HG02943 (cell line): ENCODE data around the gene NFIA.

ENCODE experiments used
- ATAC-seq: cut with Tn5 transposase; IDR thresholded peaks from one replicate; pipeline ENCODE4 v1.9.1; 2021; ENCODE audit warnings: mild to moderate bottlenecking, low read depth, moderate library complexity; ENCODE audit not compliant: unreplicated experiment

The NFIA gene

GRCh38 chr1:61403679-61404596 lies 321.6 kb downstream of the NFIA start:
- ATAC-seq, result no peak

DNA sequence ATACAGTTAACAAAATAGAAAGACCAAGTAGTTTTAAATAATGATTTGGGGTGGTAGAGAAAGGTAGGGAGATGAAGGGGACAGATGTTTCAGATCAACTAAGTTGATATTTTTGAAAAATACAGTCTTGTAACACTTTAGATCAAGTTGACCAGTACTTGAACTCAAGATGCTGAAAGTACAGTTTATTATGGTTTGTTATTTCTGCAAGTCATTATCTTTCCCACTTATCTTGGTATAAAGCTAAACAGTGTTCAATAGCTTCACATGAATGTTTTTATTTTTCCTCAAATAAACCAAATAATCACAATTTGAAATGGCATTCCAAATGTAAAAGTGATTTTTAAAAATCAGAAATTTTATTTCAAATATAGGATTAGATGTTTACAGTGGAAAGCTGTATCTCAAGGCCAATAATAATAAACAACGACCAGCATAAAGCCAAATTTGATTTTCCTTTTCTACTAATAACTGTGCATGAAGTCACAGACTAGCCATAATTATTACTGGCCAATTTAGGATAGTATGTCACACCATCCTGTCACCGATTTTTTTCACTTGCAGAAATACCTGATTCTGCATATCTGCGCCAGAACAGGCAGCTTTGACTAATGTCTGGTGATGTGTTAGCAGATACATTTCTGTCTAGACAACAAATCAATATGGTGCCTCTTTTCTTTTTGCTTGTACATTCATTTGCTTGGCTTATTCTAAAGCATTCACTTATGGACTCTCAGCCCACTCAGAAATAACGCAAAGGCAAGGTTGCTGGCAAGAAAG lies 322.4 kb downstream of the NFIA start:
- no peak for ATAC-seq

DNA sequence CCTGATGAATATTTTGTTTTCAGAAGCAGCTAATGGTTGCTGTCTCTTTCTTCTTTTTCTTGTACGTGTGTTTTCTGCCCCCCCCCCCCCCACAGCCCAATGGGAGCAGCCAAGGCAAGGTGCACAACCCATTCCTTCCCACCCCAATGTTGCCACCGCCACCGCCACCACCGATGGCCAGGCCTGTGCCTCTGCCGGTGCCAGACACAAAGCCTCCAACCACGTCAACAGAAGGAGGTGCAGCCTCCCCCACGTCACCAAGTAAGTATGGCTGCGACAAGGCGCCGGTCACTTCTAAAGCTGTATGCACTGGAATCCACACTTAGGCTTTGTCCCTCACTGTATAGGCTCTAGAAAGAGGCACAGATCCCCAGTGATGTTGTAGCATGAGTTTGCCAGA lies 324.1 kb downstream of the NFIA start:
- ATAC-seq, result no peak

- no peak for ATAC-seq
Measured at GRCh38 chr1:61412601-61413000, 330.2 kb downstream of the NFIA start.

- ATAC-seq, result no peak
Measured at GRCh38 chr1:61419196-61419595, 336.8 kb downstream of the NFIA start.

GRCh38 chr1:61419657-61420056 lies 337.3 kb downstream of the NFIA start:
- ATAC-seq, result no peak

DNA sequence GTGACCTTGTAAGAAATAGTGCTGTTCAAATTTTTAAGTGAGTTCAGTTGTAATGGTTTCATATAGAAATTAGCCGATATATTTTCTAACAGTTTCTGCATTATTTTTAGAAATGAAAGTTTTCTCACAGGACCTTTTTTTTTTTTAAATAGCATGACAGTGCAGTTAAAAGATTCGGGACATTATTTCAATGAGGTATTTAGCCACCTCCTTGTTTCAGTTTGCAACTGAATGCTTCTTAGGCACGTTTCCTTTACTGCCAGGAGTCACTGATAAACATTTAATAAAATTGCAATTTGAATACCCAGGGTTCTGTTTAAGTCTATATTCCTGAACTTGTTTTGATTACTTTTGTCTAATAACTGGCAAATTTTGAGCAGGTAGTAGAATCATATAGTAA lies 337.9 kb downstream of the NFIA start:
- ATAC-seq, result no peak

DNA sequence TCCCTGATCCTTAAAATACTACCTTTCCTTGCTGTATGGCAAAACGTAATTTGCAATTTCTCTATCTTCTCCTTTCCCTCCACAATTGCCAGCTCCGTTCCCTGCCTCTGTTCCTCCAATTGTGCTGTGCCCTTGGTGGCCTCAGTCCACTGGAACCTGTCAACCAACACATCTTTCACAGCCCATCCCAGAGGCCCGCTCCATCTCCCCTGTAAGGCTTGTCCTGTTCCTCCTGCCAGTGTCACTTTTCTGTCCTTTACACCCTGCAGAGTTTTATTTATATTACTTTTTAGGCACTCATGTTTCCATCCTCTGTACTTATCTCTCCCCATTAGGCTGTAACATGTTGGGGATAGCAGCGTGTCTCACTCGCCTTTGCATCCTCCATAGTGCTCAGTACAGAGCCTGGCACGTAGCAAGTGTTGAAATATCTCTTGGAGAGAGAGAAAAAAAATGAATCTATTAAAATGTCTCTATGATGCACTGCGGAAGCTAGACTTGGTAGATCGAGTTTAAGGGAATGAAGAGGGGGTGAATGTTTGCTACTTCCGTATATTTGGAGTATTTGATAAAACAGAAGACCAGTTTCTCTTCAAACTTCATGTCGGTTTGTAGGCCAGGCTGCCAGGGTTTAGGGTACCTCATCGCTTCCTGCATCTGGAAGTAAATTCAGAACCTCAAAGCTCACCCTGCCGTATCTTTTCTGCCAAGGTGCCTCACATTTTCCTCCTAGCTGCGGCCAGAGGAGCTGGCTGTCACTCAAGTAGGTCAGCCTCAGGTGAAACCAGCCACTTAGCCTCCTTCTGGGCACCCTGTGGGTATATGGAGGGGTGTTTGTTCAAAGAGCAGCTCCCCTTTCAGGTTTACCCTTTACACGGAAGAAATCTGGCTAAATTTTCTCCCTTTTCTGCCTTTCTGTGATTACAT lies 338.8 kb downstream of the NFIA start:
- no peak for ATAC-seq

DNA sequence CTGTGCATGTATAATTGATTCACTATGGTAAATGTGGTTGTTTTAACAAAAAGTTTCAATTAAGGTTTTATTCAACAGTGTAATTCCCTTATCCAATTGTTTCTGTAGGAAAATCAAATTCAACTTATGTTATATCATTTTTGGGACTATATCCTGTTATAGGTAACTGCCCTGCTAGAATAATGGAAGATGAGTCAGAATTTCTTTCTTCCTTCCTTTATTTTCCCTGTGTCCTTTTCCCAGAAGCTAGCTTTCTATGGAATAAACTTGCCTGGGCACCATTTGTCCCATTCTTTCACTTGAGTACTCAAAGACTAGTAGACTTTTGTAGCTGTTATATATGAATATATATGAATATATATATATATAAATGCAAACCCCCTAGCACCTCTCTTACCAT lies 341.3 kb downstream of the NFIA start:
- no peak for ATAC-seq

DNA sequence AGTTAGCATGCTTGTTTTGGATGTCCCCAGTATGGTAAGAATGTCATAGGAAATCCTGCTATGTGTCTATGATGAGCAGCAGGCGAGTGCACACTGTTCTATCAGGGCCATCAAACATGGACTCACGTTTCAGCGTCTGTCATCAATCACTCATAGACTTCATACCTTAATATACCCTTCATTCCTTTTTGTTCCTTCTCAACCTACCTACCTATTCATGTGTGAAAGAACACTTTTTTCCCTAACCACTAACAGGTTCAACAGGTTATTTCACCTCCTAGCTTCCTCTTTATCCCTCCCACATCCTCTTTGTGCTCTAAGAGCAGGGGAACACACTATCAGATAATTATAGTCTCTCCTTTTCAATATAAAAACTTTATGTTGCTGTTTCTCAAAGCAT lies 342.0 kb downstream of the NFIA start:
- ATAC-seq, result no peak

DNA sequence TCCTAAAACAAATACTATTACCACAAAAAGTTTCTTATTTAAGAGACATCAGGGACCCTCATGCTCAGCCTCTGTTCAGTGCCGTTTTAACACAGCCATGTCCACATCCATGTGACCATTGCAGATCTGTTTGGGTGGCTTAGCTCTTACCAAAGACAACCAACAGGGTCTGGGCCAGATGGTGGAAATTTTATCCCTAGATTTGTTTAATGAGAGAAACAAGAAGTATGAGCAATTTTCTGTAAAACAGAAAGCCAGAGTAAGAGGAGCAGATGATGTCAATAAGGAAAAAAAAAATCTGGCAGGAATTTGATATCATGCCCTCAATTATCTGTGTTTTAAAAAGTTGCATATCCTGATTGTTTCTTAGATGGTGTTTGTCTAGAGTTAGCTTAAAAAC lies 342.7 kb downstream of the NFIA start:
- no peak for ATAC-seq

DNA sequence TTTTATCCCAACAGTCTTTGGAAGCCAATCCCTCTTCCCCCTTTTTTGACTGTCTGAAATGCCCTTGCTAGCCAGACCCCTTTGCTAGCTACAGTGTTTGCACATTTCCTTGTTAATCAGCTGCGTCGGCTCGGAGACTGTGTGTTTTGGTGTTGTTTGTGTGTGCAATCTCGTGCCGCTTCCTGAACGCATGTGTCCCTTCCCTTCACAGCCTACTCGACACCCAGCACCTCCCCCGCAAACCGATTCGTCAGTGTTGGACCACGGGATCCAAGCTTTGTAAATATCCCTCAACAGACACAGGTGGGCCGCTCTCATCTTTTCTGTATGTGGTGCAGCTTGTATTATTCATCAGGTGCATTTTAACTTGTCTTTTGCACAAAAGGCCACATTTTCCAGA lies 343.9 kb downstream of the NFIA start:
- ATAC-seq, result no peak

DNA sequence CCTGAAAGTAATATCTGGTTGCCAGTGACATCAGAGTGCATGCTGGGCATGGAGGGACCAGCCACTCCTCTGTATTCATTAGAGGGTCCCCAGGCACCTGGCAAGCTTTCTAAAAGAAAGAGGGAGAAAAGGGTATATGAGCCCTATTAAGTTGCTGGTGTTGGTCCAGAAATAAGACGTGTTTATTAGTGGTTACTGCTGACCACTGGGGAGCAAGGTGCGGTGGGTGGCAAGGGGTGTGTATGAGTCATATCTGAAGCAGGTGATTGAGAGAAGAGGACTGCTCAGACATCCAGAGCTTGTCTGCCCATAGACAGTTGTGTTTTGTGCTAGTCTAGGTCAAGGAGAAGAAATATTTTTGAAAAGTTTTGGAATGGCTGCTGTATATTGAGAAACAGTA lies 344.5 kb downstream of the NFIA start:
- ATAC-seq, result no peak

GRCh38 chr1:61427510-61427909 lies 345.1 kb downstream of the NFIA start:
- no peak for ATAC-seq

DNA sequence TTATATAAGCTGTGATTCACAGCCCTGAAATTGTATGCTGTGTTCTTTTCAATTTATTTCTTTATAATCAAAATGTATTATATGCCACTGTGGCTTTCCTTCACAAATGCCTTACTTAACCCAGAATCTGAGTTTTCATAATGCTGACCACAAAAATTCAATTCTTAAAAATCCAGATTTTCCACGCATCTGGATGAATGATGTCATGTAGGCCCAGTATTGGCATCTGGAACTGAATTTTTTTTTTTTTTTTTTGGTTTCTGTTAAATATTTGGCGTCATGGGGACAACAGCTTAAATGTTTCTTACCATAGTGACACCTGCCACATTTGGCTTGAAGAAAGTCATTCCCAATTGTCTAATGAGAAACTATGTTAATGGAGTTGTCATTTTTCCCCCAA lies 345.8 kb downstream of the NFIA start:
- ATAC-seq, result no peak

DNA sequence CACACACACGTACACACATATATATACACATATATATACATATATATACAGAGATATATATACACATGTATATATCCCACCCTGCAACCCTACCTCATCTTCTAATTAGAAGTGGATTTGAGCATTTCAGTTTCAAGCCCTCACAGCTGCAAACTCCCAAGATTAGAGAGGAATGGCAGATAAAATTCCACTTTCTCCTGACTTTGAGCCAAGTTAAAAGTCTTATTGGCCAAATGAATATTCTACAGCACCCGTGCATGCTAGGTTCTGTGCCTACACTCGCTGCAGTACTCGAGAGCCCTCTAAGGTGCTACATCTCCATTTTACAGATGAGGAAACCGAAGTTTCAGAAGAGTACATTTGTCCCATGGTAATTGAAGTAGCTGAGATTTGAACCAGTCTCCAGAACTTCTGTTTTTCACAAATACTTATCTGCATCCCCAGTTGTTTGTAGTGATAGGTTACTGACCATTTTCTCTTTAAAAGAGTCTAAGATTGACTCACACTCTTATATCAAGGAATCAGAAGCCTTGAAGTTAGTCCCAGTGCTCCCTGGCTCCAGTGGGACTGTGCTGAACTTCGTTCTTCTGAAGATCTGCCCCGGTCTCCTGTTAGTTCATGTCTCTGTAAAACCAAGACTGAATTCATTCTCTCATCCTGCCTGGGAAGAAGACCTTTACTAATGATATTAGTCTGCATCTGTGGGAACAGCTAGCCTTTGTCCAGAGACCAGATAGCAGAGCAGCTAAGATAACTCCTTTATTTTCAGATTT lies 350.4 kb downstream of the NFIA start:
- no peak for ATAC-seq

- ATAC-seq, result no peak
Measured at GRCh38 chr1:61433646-61434045, 351.3 kb downstream of the NFIA start.

DNA sequence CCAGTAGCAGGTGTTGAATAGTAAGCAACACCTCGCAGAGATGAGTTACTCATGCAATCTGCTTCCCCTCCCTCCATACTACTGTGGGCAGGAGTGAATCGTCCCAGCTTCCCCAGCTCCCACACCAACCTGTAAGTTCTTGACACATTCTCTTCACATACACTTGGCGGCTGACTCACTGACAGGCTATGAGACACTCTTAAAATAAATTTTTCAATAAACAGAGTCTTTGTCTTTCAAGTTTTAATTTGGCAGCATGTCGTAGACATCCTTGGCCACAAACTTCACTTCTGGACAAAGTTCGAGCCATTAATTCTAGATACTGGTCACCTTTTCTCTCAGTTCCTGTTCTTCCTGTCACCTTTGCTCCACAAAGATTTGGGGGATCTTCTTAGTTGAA lies 351.9 kb downstream of the NFIA start:
- ATAC-seq, result no peak

GRCh38 chr1:61435226-61435625 lies 352.9 kb downstream of the NFIA start:
- no peak for ATAC-seq

DNA sequence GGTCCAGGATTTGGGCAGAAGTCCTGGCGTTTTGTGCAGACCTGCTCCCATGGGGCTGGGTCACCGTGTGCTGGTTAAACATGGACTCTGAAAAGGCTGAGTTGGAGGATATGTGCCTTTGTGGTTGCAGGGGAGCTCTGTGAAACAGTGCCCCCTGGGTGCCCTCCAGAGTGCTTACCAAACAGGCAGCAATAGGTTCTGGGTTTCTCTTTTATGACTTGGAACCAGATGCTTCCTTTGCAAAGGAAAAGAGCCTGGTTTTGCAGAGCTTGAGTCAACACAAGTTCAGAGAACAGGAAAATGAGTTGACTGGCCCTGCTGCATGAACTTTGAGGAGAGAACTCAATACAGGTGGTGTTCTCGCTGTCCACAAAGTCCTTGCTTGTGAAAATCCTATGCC lies 353.7 kb downstream of the NFIA start:
- ATAC-seq, result no peak
